ENCODE measurements around the gene THSD8. TPM values are rescaled to one million over a fixed set of nuclear protein-coding genes. Genes with fewer than 3 reads are reported as not detected.
A peak's percentile ranks its signal among the peaks of the same experiment; 100 is the strongest.

Gene THSD8
- total and polyA plus RNA-seq, 4 donors = 0.22 to 0.35 (median 0.33) TPM; not detected in 1

- peak; percentile 55 for DNase-seq (ENCODE audit: low spot score)
- peaks cover 0 to 30% (median 20%) of the 10 kb centered on the region in 4 donors for H3K4me1 ChIP-seq (ENCODE audit: control insufficient read depth in 4 of 4, insufficient read depth in 4 of 4, low read length in 3 of 4)
- 8% methylated on average over 38 of the region's 38 CpGs for whole genome bisulfite sequencing
Observed at GRCh38 chr19:12800923-12801465, 875 bp upstream of the THSD8 start.

More at GRCh38 chr19:12800923-12801465, 875 bp upstream of the THSD8 start:
- Histone ChIP-seq H3K9me3 (ENCODE audit: control insufficient read depth in 4 of 4, low read length in 3 of 4) (no peaks in the 10 kb centered on the region), H3K27me3 (ENCODE audit: control insufficient read depth in 4 of 4, insufficient read depth in 4 of 4, low read length in 3 of 4) (no peaks in the 10 kb centered on the region), H3K36me3 (ENCODE audit: control insufficient read depth in 4 of 4, insufficient read depth in 3 of 4, low read depth in 1 of 4, low read length in 3 of 4) (peaks cover 0 to 6% (median 1%) of the 10 kb centered on the region in 4 donors), H3K9ac (ENCODE audit: low read depth in 1 of 2, low read length in 2 of 2) (peak overlapping the region; percentile 34 to 73), H3K27ac (ENCODE audit: low read depth in 1 of 2, low read length in 2 of 2) (peak overlapping the region; percentile 57 to 62), H3K4me3 (ENCODE audit: low read depth in 1 of 3, low read length in 3 of 3) (peak overlapping the region; percentile 55 to 78 (median 59))
- TF ChIP-seq FOXA2 (IDR thresholded peaks at IDR 0.05) (no peak), ZBTB33 (IDR thresholded peaks at IDR 0.05) (no peak), HNF4A (conservative IDR thresholded peaks at IDR 0.05) (no peak), GABPA (IDR thresholded peaks at IDR 0.05 in 1 of 2, conservative IDR thresholded peaks at IDR 0.05 in 1 of 2) (no peak), SP1 (IDR thresholded peaks at IDR 0.05) (no peak), MAX (IDR thresholded peaks at IDR 0.05) (no peak), HNF4G (IDR thresholded peaks at IDR 0.05) (no peak), REST (IDR thresholded peaks at IDR 0.05) (no peak), EGR1 (IDR thresholded peaks at IDR 0.05; ENCODE audit: low read depth in 2 of 2) (no peak), ATF3 (IDR thresholded peaks at IDR 0.05) (no peak), TAF1 (conservative IDR thresholded peaks at IDR 0.05) (no peak), YY1 (IDR thresholded peaks at IDR 0.05) (no peak), JUND (IDR thresholded peaks at IDR 0.05) (no peak), CTCF (IDR thresholded peaks at IDR 0.05; ENCODE audit: low read depth, low read length, missing input control) (no peak), NR2F2 (IDR thresholded peaks at IDR 0.05) (no peak), FOXA1 (IDR thresholded peaks at IDR 0.05) (no peak), RXRA (IDR thresholded peaks at IDR 0.05) (no peak), RAD21 (IDR thresholded peaks at IDR 0.05) (no peak)

Measured in liver (tissue), 9 donors.